NCI-H2081 treated with DMSO at 0.1 percent for 48 hours (cell line): Measurements from ENCODE around the gene ANAPC4.
"Not testable (repeated sequence)": the region's sequence is repeated elsewhere in the genome, so short reads cannot be mapped to it uniquely, and the experiment has no call there.

Experiments used
- DNase-seq: peaks from one replicate; lab custom pipeline; 2025; lab: John Stamatoyannopoulos, UW

ANAPC4 gene

DNA sequence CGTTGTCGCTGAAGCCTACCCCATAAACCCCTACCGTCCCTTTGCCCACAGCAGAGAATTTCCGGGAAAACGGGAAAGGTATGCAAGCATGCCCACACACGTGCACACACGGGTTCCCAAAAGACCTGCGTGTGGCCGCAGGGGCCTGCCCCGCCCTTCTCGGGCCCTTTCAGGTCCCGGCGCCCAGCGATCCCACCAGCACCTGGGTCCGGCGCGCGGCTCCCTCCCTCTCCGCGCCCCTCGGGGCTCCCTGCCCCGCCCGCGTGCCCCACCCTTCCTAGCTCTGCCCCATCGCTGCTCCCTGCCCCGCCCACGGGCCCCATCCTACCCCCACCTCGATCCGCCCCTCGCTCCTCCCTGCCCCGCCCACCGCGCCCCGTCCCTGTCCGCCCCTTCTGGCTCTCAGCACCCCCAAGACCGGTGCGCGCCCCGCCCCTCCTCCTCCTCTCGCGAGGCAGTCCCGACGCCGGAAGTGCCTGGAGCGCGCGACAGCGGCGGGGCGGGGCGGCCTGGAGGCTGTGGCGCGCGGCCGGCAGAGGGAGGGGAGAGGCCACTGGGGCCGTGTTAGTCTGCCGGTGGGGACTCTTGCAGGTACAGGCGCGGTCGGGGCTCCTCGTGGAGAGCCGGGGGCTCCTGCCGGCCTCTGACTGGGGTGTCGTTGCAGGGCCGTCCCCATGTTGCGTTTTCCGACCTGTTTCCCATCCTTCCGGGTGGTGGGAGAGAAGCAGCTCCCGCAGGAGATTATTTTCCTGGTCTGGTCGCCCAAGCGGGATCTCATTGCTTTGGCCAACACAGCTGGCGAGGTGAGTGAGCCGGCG lies at the start of gene ANAPC4:
Gene ANAPC4, plus strand, starts transcription at position 510 of the 818 bp plus-strand sequence. Its CDS starts 165 bp downstream, at position 675.
- no peak for DNase-seq

- DNase-seq: not testable (repeated sequence)
These were observed 48.6 kb upstream of the ANAPC4 start for GRCh38 chr4:25328463-25328862.

GRCh38 chr4:25330335-25330734 lies 46.7 kb upstream of the ANAPC4 start:
- no peak for DNase-seq

- no peak for DNase-seq
These were observed 45.9 kb upstream of the ANAPC4 start for GRCh38 chr4:25330905-25331808.

- DNase-seq: no peak
These were observed 33.4 kb upstream of the ANAPC4 start for GRCh38 chr4:25343671-25344070.

- DNase-seq: no peak
These were observed 31.3 kb upstream of the ANAPC4 start for GRCh38 chr4:25345744-25346143.

DNA sequence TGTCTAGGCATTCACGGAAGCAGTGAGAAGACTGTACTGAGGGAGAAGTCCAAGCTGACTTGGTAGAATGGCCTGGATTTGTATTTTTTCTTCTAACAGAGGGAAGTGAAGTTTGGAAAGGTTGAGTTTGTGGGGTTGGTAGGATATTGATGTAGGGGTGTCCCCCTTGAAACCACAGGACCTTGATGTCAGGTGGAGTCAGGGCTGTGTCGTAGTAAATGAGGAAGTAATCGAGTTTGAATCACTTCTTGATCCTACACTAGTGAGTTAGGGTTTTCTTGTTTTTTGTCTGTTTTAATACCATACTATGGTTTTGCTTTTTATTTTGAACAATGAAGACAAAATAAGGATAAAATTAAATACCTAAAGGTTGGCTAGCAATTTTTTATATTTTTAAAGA lies 30.1 kb upstream of the ANAPC4 start:
- no peak for DNase-seq

- no peak for DNase-seq
These were observed 29.6 kb upstream of the ANAPC4 start for GRCh38 chr4:25347473-25347872.

DNA sequence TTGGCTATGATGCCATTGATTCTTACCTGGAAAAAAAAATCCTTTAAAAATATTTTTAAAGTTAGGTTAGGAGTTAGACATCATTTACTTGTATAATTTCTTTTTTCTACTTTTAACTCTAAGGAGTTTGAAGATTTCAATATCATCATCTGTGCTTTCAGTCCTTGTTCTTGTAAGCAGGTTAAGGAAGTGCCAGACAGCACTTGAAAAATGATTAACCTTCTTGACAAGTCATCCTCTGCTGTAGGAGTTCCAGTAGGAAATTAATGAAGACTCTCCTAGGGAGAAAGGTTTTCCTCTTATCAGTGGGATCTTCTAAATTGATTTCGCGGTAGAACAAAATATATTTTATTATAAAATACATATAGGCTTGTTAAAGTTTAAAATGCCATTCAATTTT lies 29.1 kb upstream of the ANAPC4 start:
- no peak for DNase-seq

DNA sequence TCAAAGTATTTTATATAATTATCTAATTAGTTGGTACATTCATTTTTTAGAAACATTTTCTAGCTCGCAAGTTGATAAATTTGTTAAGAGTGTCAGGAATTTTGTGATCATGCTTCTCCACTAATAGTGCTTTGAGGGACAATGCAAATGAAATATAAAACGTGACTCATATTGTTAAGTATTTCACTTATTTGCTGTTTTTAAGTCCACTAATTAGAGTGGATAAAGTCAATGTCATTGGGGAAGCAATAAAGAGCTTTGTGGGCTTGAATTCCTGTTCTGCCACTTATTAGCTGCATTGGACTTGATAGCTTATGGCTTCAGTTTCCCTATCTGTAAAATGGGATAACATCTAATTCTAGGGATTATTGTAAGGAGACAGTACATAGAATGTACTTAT lies 26.5 kb upstream of the ANAPC4 start:
- DNase-seq: no peak

GRCh38 chr4:25351777-25352416 lies 25.2 kb upstream of the ANAPC4 start:
- no peak for DNase-seq

- DNase-seq: no peak
These were observed 21.0 kb upstream of the ANAPC4 start for GRCh38 chr4:25356068-25356467.

DNA sequence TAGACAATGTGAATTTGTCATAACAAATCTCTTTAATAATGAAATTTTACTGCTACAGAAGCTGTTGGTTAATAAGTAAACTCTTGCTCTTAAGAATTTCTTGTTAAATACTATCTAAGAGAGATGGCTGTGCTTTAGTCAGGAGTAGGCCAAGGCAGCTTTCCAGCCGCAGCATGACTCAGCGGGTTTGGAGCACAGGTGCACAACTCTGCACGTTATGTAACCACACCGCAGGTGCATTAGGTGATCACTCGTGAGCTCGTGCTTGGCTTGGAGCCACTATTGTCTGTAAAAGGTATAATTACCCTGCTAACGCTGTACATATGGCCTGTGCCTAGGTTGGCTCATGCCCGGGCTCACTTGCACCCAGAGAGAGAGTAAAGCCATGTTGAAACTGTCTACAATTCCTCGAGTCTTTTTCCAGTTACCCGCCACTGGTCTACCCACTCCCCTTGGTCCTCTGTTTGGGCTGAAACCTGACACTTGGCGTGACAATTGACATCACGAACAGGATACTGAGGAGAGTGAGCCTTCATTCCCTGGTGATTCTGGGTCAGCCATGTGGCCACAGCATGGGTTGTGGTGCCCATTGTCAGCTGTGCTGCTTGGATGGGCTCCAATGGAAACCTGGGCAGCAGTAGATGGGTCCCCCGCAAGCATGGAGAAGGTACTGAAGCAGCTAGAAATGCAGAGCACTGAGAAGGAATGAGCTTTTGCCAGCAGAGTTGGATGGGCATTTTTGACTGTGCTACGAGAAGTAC lies 18.4 kb upstream of the ANAPC4 start:
- DNase-seq: no peak

- DNase-seq: no peak
These were observed 15.8 kb upstream of the ANAPC4 start for GRCh38 chr4:25361253-25361652.

GRCh38 chr4:25367004-25367621 lies 9.9 kb upstream of the ANAPC4 start:
- peak; percentile 7 for DNase-seq

DNA sequence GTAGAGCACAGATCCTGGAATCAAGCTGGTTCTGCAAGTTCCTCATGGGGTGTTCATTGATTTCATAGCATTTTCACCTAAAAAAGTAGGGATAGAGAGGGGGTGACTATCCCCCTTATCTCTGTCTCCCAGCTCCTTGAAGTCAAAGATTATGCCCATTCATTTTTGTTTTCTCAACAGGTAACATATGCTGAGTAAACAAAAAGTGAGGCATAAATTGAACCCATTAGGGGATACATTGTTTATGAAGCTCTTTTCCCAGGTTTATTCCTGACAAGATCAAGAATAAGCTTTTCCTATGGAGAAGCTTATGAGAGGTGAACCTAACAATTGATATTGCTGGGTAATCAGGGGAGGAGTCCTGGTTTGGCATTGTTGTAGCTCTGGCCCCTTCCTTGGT lies 9.2 kb upstream of the ANAPC4 start:
- no peak for DNase-seq

- no peak for DNase-seq
These were observed 8.7 kb upstream of the ANAPC4 start for GRCh38 chr4:25368315-25368714.

DNA sequence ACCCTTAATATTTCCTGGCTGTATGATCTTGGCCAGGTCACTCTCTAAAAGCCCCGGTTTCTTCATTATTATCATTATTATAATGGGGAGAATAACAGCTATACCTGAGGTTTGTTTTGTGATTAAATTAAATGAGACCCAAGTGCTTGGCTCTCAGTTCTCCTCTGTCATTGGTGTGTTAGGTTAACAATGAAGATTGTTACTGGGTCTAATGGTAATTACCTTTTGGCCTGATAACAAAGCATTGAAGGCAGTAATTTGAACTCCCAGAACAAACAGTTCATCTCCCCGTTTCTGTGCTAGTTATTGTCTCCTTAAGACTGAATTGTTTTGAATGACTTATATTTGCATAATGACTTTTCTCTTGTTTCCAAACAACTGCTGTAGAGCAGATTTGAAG lies 6.8 kb upstream of the ANAPC4 start:
- DNase-seq: peak; percentile 10

GRCh38 chr4:25372549-25372948 lies 4.5 kb upstream of the ANAPC4 start:
- not testable (repeated sequence) for DNase-seq

DNA sequence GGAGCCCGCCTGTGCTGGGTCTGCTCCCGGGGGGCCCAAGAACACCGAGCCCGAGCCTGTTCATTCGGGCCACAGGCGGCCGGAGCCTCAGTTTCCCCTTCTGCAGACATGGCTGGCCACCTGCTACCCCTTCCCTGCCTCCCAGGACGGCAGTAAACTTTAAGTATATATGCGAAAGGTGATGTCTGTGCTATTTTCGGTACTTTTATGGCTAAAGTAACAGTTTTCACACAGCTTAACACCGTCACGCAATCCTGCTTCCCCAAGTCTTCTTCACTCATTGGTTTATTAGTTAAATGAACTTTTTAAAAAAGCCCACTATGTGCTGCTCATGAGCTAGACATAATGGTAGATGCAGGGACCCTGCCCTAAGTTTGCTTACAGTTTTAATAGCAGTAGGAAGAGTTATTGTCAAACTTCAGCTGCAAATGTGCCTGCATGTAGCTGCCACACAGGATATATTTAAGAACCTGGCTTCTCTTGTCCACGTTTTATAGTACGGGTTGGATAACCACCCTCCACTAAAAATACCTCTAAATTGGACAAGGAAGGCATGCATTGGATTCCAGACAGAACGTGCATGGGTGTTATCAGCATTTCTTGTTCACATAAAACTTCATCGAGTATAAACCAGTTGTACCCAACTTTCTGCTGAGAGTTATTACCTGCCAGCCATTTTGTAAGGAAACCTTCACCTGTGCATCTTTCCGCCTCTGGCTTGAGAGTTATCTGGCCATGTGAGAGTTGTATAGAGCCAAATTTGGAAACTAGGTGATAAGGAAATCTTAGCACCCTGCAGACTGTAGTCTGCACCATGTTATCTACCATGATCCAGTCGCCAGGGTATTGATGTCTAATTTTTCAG lies 741 bp downstream of the ANAPC4 start:
- DNase-seq: no peak

GRCh38 chr4:25378437-25378743 lies 1.3 kb downstream of the ANAPC4 start:
- no peak for DNase-seq
